HepG2 (cell line): ENCODE measurements around the gene DCTN2. TPM values are rescaled to one million over a fixed set of nuclear protein-coding genes. Genes with fewer than 3 reads are reported as not detected.

Experiments used
- DNMT1 ChIP-seq: sonication (generic); formaldehyde crosslinking; IDR thresholded peaks from 2 replicates; pipeline ENCODE4 v1.5.1; 2020; ENCODE audit warnings: mild to moderate bottlenecking, missing genetic modification reagents
- FOXK2 ChIP-seq: fragments of 450-650 bp; IDR thresholded peaks from 2 replicates; pipeline ENCODE4 v1.6.1; 2016
- HNF4A ChIP-seq: sonication (generic); formaldehyde crosslinking; IDR thresholded peaks from 2 replicates; pipeline ENCODE4 v1.4.0; 2020; ENCODE audit warnings: missing genetic modification reagents
- KDM4B ChIP-seq: sonication (generic); formaldehyde crosslinking; IDR thresholded peaks from 2 replicates; pipeline ENCODE4 v1.4.0; 2020; ENCODE audit warnings: missing genetic modification reagents
- MBNL3 ChIP-seq: fragments of 250-450 bp; sonication (Bioruptor Pico); conservative IDR thresholded peaks from 2 replicates; pipeline ENCODE4 v1.8.0; 2022; ENCODE audit warnings: mild to moderate bottlenecking, inconsistent platforms
- MXD4 ChIP-seq: IDR thresholded peaks from 2 replicates; pipeline ENCODE4 v1.6.1; 2016; ENCODE audit warnings: mild to moderate bottlenecking, missing biosample characterization, missing genetic modification reagents
- NR2C2 ChIP-seq: sonication (generic); formaldehyde crosslinking; IDR thresholded peaks from 2 replicates; pipeline ENCODE4 v1.4.0; 2020; ENCODE audit warnings: missing genetic modification reagents, mild to moderate bottlenecking, moderate library complexity, borderline replicate concordance
- RAD21 ChIP-seq: fragments of 450-650 bp; formaldehyde crosslinking; IDR thresholded peaks from 2 replicates; pipeline ENCODE4 v1.5.0; 2020; ENCODE audit warnings: mild to moderate bottlenecking
- REXO4 ChIP-seq: sonication (generic); formaldehyde crosslinking; IDR thresholded peaks from 2 replicates; pipeline ENCODE4 v1.8.0; 2022; ENCODE audit warnings: missing genetic modification reagents, mild to moderate bottlenecking, borderline replicate concordance
- RXRA ChIP-seq: sonication (generic); formaldehyde crosslinking; IDR thresholded peaks from 2 replicates; pipeline ENCODE4 v1.5.1; 2020; ENCODE audit warnings: missing genetic modification reagents
- SAFB2 ChIP-seq: sonication (generic); formaldehyde crosslinking; IDR thresholded peaks from 2 replicates; pipeline ENCODE4 v1.5.1; 2020; ENCODE audit warnings: missing genetic modification reagents, low read depth, mild to moderate bottlenecking, borderline replicate concordance
- SP1 ChIP-seq, 2 experiments: fragments of 450-650 bp in 1 of 2; sonication (generic) in 1 of 2; formaldehyde crosslinking in 1 of 2; IDR thresholded peaks; 2 replicates each; pipeline versions ENCODE4 v1.4.0 to v1.6.1; 2016 to 2020; ENCODE audit warnings: missing genetic modification reagents in 1 of 2
- ZFP1 ChIP-seq: IDR thresholded peaks from 2 replicates; pipeline ENCODE4 v1.6.1; 2016
- ZNF12 ChIP-seq: sonication (generic); formaldehyde crosslinking; IDR thresholded peaks from 2 replicates; pipeline ENCODE4 v1.5.0; 2020; ENCODE audit warnings: missing genetic modification reagents
- ZNF253 ChIP-seq: sonication (generic); formaldehyde crosslinking; IDR thresholded peaks from 2 replicates; pipeline ENCODE4 v1.8.0; 2022; ENCODE audit warnings: mild to moderate bottlenecking, missing genetic modification reagents, borderline replicate concordance
- ZNF468 ChIP-seq: sonication (generic); formaldehyde crosslinking; IDR thresholded peaks from 2 replicates; pipeline ENCODE4 v1.8.0; 2022; ENCODE audit warnings: mild to moderate bottlenecking, moderate library complexity, missing genetic modification reagents
- polyA plus RNA-seq, 8 experiments: library from polyadenylated mRNA; depleted of rRNA in 3 of 8; stranded (reverse) in 7 of 8; unstranded in 1 of 8; fragments of >200 nt; fragmentation: Illumina TruSeq in 4 of 8; extraction: Trizol in 4 of 8; gene quantifications; 2 replicates each; pipeline versions ENCODE4 v1.2.1 to v1.2.3, GENCODE V29; 2011 to 2016; ENCODE audit warnings: low read depth in 4 of 8, missing spikeins in 1 of 8, mixed read lengths in 1 of 8; ENCODE audit not compliant: insufficient read depth in 1 of 8
- total RNA-seq, 5 experiments: library from RNA; depleted of rRNA; stranded (reverse); fragments of >200 nt; fragmentation: Illumina TruSeq; extraction: Trizol; gene quantifications; 2 replicates each; pipeline ENCODE4 v1.2.3, GENCODE V29; 2016; ENCODE audit warnings: low read depth in 1 of 5
- TF ChIP-seq, protein P1 (sequence below): IDR thresholded peaks from 2 replicates; pipeline ENCODE4 v1.6.1; 2016; ENCODE audit warnings: low read depth, borderline replicate concordance
- TF ChIP-seq, protein P2 (sequence below): sonication (generic); formaldehyde crosslinking; IDR thresholded peaks from 2 replicates; pipeline ENCODE4 v1.8.1; 2023; ENCODE audit warnings: mild to moderate bottlenecking, missing genetic modification reagents
- TF ChIP-seq, protein P3 (sequence below): sonication (generic); formaldehyde crosslinking; IDR thresholded peaks from 2 replicates; pipeline ENCODE4 v1.5.0; 2020; ENCODE audit warnings: mild to moderate bottlenecking, missing genetic modification reagents, borderline replicate concordance
- TF ChIP-seq, protein P4 (sequence below): sonication (generic); formaldehyde crosslinking; IDR thresholded peaks from 2 replicates; pipeline ENCODE4 v1.8.1; 2023; ENCODE audit warnings: missing genetic modification reagents, mild to moderate bottlenecking, borderline replicate concordance

The DCTN2 gene
- total and polyA plus RNA-seq, 2 of the 13 experiments (the other 11 are each of a cell fraction or from before 2014, with no cell fraction given) = 72.0 to 77.4 TPM

DNA sequence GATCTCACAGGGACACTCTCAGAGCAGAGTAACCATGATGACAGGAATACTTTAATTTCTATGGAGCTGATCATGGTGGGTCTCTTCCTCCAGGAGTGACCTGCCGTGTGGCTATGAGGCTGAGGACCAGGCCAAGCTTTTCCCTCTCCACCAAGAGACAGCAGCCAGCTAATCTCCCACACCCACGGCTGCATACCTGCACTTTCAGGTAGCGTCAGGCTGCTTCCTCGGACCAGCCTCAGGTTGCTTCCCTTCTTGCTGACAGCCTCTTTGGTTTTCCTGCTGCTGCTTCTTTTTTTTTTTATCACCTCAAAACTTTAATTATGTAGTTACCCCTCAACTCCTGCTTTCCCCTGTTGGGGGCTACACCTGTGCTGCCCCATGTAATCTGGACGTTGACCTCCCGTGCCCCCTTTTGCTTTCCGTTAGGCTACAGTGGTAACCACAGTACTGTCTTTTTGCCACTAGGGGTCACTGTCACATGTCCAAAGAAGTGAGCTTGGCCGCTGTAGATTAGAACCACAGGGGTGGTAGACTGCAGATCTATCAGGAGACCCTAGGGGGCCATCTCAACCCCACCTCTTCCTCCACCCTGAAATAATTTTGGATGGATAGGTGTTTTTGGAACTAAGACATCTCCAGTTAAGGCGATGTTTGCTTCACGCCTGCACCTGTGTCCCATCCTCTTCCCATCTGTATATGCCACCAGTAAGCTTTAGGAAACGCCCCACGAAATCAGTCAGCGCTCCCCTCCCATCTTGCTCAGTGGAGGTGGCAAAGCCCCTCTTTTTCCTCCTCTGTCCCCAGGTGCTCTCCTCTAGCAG lies 36.2 kb upstream of the DCTN2 start (continued):
- TF ChIP-seq, protein P1, sequence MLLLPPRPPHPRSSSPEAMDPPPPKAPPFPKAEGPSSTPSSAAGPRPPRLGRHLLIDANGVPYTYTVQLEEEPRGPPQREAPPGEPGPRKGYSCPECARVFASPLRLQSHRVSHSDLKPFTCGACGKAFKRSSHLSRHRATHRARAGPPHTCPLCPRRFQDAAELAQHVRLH (CRISPR knock-in tag) = no peak
- TF ChIP-seq, protein P2, sequence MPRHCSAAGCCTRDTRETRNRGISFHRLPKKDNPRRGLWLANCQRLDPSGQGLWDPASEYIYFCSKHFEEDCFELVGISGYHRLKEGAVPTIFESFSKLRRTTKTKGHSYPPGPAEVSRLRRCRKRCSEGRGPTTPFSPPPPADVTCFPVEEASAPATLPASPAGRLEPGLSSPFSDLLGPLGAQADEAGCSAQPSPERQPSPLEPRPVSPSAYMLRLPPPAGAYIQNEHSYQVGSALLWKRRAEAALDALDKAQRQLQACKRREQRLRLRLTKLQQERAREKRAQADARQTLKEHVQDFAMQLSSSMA (CRISPR knock-in tag) = no peak
- TF ChIP-seq, protein P3, sequence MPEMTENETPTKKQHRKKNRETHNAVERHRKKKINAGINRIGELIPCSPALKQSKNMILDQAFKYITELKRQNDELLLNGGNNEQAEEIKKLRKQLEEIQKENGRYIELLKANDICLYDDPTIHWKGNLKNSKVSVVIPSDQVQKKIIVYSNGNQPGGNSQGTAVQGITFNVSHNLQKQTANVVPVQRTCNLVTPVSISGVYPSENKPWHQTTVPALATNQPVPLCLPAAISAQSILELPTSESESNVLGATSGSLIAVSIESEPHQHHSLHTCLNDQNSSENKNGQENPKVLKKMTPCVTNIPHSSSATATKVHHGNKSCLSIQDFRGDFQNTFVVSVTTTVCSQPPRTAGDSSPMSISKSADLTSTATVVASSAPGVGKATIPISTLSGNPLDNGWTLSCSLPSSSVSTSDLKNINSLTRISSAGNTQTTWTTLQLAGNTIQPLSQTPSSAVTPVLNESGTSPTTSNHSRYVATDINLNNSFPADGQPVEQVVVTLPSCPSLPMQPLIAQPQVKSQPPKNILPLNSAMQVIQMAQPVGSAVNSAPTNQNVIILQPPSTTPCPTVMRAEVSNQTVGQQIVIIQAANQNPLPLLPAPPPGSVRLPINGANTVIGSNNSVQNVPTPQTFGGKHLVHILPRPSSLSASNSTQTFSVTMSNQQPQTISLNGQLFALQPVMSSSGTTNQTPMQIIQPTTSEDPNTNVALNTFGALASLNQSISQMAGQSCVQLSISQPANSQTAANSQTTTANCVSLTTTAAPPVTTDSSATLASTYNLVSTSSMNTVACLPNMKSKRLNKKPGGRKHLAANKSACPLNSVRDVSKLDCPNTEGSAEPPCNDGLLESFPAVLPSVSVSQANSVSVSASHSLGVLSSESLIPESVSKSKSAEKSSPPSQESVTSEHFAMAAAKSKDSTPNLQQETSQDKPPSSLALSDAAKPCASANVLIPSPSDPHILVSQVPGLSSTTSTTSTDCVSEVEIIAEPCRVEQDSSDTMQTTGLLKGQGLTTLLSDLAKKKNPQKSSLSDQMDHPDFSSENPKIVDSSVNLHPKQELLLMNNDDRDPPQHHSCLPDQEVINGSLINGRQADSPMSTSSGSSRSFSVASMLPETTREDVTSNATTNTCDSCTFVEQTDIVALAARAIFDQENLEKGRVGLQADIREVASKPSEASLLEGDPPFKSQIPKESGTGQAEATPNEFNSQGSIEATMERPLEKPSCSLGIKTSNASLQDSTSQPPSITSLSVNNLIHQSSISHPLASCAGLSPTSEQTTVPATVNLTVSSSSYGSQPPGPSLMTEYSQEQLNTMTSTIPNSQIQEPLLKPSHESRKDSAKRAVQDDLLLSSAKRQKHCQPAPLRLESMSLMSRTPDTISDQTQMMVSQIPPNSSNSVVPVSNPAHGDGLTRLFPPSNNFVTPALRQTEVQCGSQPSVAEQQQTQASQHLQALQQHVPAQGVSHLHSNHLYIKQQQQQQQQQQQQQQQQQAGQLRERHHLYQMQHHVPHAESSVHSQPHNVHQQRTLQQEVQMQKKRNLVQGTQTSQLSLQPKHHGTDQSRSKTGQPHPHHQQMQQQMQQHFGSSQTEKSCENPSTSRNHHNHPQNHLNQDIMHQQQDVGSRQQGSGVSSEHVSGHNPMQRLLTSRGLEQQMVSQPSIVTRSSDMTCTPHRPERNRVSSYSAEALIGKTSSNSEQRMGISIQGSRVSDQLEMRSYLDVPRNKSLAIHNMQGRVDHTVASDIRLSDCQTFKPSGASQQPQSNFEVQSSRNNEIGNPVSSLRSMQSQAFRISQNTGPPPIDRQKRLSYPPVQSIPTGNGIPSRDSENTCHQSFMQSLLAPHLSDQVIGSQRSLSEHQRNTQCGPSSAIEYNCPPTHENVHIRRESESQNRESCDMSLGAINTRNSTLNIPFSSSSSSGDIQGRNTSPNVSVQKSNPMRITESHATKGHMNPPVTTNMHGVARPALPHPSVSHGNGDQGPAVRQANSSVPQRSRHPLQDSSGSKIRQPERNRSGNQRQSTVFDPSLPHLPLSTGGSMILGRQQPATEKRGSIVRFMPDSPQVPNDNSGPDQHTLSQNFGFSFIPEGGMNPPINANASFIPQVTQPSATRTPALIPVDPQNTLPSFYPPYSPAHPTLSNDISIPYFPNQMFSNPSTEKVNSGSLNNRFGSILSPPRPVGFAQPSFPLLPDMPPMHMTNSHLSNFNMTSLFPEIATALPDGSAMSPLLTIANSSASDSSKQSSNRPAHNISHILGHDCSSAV = no peak
- no peak for TF ChIP-seq SP1 (IDR thresholded peaks at IDR 0.05)
- TF ChIP-seq SP1 (CRISPR knock-in tag; IDR thresholded peaks at IDR 0.05) = no peak
- TF ChIP-seq, protein P4, sequence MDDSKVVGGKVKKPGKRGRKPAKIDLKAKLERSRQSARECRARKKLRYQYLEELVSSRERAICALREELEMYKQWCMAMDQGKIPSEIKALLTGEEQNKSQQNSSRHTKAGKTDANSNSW (CRISPR knock-in tag) = no peak
- TF ChIP-seq REXO4 (CRISPR knock-in tag) = no peak
- 0 out of 2 replicates have a peak, but pooled peaks have one; percentile 56 for TF ChIP-seq ZNF253
- TF ChIP-seq ZNF468 = no peak
- TF ChIP-seq MBNL3 = no peak
- no peak for TF ChIP-seq ZFP1 (CRISPR knock-in tag)
- TF ChIP-seq RAD21 (CRISPR knock-in tag) = peak; percentile 90
- no peak for TF ChIP-seq FOXK2
- TF ChIP-seq NR2C2 (CRISPR knock-in tag) = no peak
- peak; percentile 27; the same call in 1 of the 2 replicates for TF ChIP-seq MXD4 (CRISPR knock-in tag)
- peak; percentile 67; the same call in 1 of the 2 replicates for TF ChIP-seq RXRA (CRISPR knock-in tag)
- TF ChIP-seq DNMT1 = no peak
- no peak for TF ChIP-seq SAFB2 (CRISPR knock-in tag)
- no peak for TF ChIP-seq KDM4B (CRISPR knock-in tag)
- TF ChIP-seq ZNF12 (CRISPR knock-in tag) = no peak
- TF ChIP-seq HNF4A = peak; percentile 39
